OCI-LY3 (cell line): Measurements from ENCODE around the gene CAMK1D.

Source experiments
- H2AFZ ChIP-seq: fragments of 200-600, 300-600 bp; shearing (Covaris generic); 2 replicates; pipeline ENCODE4 v1.6.0; 2014; ENCODE audit warnings: antibody characterized with exemption, low read depth, low read length
- H3K27ac ChIP-seq: fragments of 200-600, 300-600 bp; sonication (generic); 2 replicates; pipeline ENCODE4 v1.5.1; 2014; ENCODE audit warnings: mild to moderate bottlenecking, low read length, moderate library complexity, mixed read lengths
- H3K27me3 ChIP-seq: fragments of 200-600, 300-600 bp; sonication (generic); 2 replicates; pipeline ENCODE4 v1.6.1; 2014; ENCODE audit warnings: low read depth, low read length, mixed read lengths
- H3K36me3 ChIP-seq: fragments of 200-600, 300-600 bp; sonication (generic); replicated peaks from 2 replicates; pipeline ENCODE3; 2014; ENCODE audit warnings: low read depth, low read length, mixed read lengths
- H3K4me1 ChIP-seq: fragments of 300-600, 200-600 bp; sonication (generic); 2 replicates; pipeline ENCODE4 v1.6.1; 2014; ENCODE audit warnings: low read length, mixed read lengths
- H3K4me2 ChIP-seq: fragments of 200-600, 300-600 bp; sonication (generic); 2 replicates; pipeline ENCODE4 v1.6.1; 2014; ENCODE audit warnings: low read length, mixed read lengths
- H3K4me3 ChIP-seq: fragments of 300-600, 200-600 bp; sonication (generic); 2 replicates; pipeline ENCODE4 v1.5.1; 2014; ENCODE audit warnings: antibody characterized with exemption, mild to moderate bottlenecking, low read length, moderate library complexity
- H3K79me2 ChIP-seq: fragments of 300-600, 200-600 bp; shearing (Covaris generic); 2 replicates; pipeline ENCODE4 v1.6.1; 2014; ENCODE audit warnings: mild to moderate bottlenecking, low read length, mixed read lengths
- H3K9ac ChIP-seq: fragments of 300-600, 200-600 bp; shearing (Covaris generic); 2 replicates; pipeline ENCODE4 v1.6.0; 2014; ENCODE audit warnings: mild to moderate bottlenecking, low read length, moderate library complexity
- H3K9me3 ChIP-seq: fragments of 200-600, 300-600 bp; shearing (Covaris generic); 2 replicates; pipeline ENCODE4 v1.6.1; 2014; ENCODE audit warnings: low read length, mixed read lengths; ENCODE audit not compliant: insufficient read depth
- H4K20me1 ChIP-seq: fragments of 200-600, 300-600 bp; sonication (generic); 2 replicates; pipeline ENCODE4 v1.6.1; 2016; ENCODE audit warnings: low read length, mixed read lengths; ENCODE audit not compliant: insufficient read depth
- EZH2phosphoT487 ChIP-seq: fragments of 200-600 bp; shearing (Covaris generic); IDR thresholded peaks from 2 replicates; pipeline ENCODE4 v1.6.1; 2018; ENCODE audit warnings: antibody characterized with exemption, mixed run types, low read depth
- TF ChIP-seq, protein P1 (sequence below): fragments of 200-600, 300-600 bp; sonication (generic); IDR thresholded peaks from 2 replicates; pipeline ENCODE4 v1.5.1; 2014; ENCODE audit warnings: antibody characterized with exemption, low read length, low read depth

CAMK1D gene

GRCh38 chr10:12628153-12628552 is 278.8 kb downstream of the CAMK1D start:
- no peaks in the 10 kb centered on the region for H3K4me1 ChIP-seq

DNA sequence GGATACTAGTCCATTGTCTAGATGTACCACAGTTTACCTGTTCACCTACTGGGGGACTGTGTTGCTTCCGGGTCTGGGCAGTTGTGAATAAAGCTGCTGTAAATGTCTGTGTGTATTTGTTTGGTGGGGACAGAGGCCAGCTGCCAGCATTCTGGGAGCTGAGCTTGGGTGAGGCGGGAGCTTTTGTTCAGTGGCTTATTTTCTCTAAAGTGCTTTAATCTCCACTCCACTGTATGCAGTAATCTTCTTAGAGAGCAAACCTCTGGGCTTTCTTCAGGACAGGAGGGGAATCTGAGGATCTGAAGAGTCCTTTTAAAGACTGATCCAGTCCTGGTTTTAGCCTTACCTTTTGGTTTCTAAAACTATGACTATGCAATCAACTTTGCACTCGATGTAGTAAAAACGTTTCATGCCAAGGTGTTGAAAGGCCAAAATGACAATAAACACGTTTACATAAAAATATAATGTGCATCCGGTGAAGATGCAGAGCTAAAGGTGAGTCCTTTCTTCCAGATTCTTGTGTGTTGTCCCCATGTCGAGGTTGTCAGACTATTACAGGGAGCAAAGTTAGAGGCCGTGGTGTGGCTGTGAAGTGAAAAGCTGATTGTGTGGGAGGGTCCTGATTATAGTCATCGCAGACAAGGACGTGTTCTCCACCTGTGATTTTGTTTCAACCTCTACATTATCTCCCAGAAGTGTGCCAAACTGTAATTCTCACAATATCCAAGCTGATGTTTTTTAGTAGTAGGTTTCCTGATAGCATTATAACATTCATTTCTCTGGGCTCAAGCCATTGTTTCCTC is 279.8 kb downstream of the CAMK1D start:
- no peak overlapping the region for H3K4me2 ChIP-seq
- TF ChIP-seq EZH2phosphoT487: no peak
- TF ChIP-seq, protein P1, sequence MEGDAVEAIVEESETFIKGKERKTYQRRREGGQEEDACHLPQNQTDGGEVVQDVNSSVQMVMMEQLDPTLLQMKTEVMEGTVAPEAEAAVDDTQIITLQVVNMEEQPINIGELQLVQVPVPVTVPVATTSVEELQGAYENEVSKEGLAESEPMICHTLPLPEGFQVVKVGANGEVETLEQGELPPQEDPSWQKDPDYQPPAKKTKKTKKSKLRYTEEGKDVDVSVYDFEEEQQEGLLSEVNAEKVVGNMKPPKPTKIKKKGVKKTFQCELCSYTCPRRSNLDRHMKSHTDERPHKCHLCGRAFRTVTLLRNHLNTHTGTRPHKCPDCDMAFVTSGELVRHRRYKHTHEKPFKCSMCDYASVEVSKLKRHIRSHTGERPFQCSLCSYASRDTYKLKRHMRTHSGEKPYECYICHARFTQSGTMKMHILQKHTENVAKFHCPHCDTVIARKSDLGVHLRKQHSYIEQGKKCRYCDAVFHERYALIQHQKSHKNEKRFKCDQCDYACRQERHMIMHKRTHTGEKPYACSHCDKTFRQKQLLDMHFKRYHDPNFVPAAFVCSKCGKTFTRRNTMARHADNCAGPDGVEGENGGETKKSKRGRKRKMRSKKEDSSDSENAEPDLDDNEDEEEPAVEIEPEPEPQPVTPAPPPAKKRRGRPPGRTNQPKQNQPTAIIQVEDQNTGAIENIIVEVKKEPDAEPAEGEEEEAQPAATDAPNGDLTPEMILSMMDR: no peak

More at GRCh38 chr10:12628153-12628552, 278.8 kb downstream of the CAMK1D start:
- Histone ChIP-seq H3K4me3 (no peak overlapping the region), H3K79me2 (no peaks in the 10 kb centered on the region), H3K27me3 (no peaks in the 10 kb centered on the region), H3K4me2 (no peak overlapping the region), H3K9ac (no peak overlapping the region), H3K9me3 (no peaks in the 10 kb centered on the region), H3K27ac (no peak overlapping the region), H4K20me1 (peaks cover 26% of the 10 kb centered on the region), H2AFZ (no peak overlapping the region), H3K36me3 (no peaks in the 10 kb centered on the region)
- TF ChIP-seq, protein P1: no peak
- TF ChIP-seq EZH2phosphoT487: no peak

GRCh38 chr10:12629767-12630165 is 280.4 kb downstream of the CAMK1D start:
- Histone ChIP-seq H3K79me2 (peaks cover 2% of the 10 kb centered on the region), H4K20me1 (peaks cover 34% of the 10 kb centered on the region), H3K27me3 (no peaks in the 10 kb centered on the region), H3K36me3 (no peaks in the 10 kb centered on the region), H3K4me3 (no peak overlapping the region), H3K4me2 (no peak overlapping the region), H3K27ac (no peak overlapping the region), H3K4me1 (peaks cover 14% of the 10 kb centered on the region), H2AFZ (no peak overlapping the region), H3K9me3 (no peaks in the 10 kb centered on the region), H3K9ac (no peak overlapping the region)
- TF ChIP-seq EZH2phosphoT487: no peak
- TF ChIP-seq, protein P1: no peak

More for the DNA sequence above, 279.8 kb downstream of the CAMK1D start:
- Histone ChIP-seq H3K79me2 (no peaks in the 10 kb centered on the region), H3K4me1 (peaks cover 8% of the 10 kb centered on the region), H3K9me3 (no peaks in the 10 kb centered on the region), H3K4me3 (no peak overlapping the region), H3K27ac (no peak overlapping the region), H3K27me3 (no peaks in the 10 kb centered on the region), H3K9ac (no peak overlapping the region), H4K20me1 (peaks cover 33% of the 10 kb centered on the region), H3K36me3 (no peaks in the 10 kb centered on the region), H2AFZ (no peak overlapping the region)

DNA sequence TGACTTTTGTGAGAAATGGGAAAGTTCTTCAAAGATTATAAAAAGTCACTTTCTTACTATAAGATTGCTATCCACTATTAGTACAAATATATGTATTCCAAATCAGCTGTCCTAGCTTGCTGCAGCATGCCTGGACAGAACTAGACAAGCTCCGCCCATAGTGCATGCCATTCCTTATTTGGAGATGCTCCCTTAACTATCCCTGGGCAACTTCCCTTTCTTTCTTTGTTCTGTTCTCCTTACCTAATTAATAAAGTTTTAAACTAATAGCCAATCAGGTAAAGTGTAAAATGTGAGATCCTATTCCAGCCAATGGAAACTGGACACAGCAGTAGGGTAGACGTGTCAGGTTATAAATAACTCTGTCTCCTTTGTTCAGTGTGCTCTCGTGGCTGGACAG is 281.9 kb downstream of the CAMK1D start:
- no peak overlapping the region for H3K4me3 ChIP-seq
- peaks cover 49% of the 10 kb centered on the region for H4K20me1 ChIP-seq
- TF ChIP-seq, protein P1: no peak
- no peak for TF ChIP-seq EZH2phosphoT487
- peaks cover 25% of the 10 kb centered on the region for H3K4me1 ChIP-seq
- no peak overlapping the region for H2AFZ ChIP-seq
- no peak overlapping the region for H3K9ac ChIP-seq
- H3K79me2 ChIP-seq: peaks cover 12% of the 10 kb centered on the region
- no peaks in the 10 kb centered on the region for H3K27me3 ChIP-seq
- H3K27ac ChIP-seq: no peak overlapping the region
- no peaks in the 10 kb centered on the region for H3K36me3 ChIP-seq
- H3K4me2 ChIP-seq: no peak overlapping the region
- no peaks in the 10 kb centered on the region for H3K9me3 ChIP-seq
